IPS DF 6.9 (cell line): ENCODE data around the gene IL10.

Experiments used
- DNase-seq: peaks from one replicate; pipeline ENCODE4 v3.0.0-alpha.2; 2013; ENCODE audit warnings: low read depth, low spot score
- H3K27ac ChIP-seq: one replicate; pipeline ENCODE4 v1.5.1; 2013; ENCODE audit warnings: low read length, control low read depth
- H3K27me3 ChIP-seq: 2 replicates; pipeline ENCODE4 v1.6.1; 2013; ENCODE audit warnings: mild to moderate bottlenecking, low read length; ENCODE audit not compliant: control insufficient read depth, insufficient read depth
- H3K36me3 ChIP-seq: 2 replicates; pipeline ENCODE4 v1.6.1; 2013; ENCODE audit warnings: low read length; ENCODE audit not compliant: control insufficient read depth, insufficient read depth
- H3K4me1 ChIP-seq: 2 replicates; pipeline ENCODE4 v1.6.1; 2013; ENCODE audit warnings: low read length; ENCODE audit not compliant: control insufficient read depth, insufficient read depth
- H3K4me3 ChIP-seq: 2 replicates; pipeline ENCODE4 v1.5.1; 2013; ENCODE audit warnings: mild to moderate bottlenecking, low read length
- H3K9me3 ChIP-seq: 2 replicates; pipeline ENCODE4 v1.6.1; 2013; ENCODE audit warnings: low read length, inconsistent platforms; ENCODE audit not compliant: control insufficient read depth, insufficient read depth
- WGBS: extraction: QIAGEN DNeasy Blood & Tissue Kit; methylation state at CpG from one replicate; pipeline ENCODE4 v1.1.7; 2013; ENCODE audit warnings: mixed read lengths, missing lambda C conversion rate; ENCODE audit not compliant: insufficient read length, insufficient coverage; 5-methylcytosine and 5-hydroxymethylcytosine counted together

Gene IL10

GRCh38 chr1:206793620-206794019, 21.3 kb upstream of the IL10 start:
- H3K9me3 ChIP-seq, result no peaks in the 10 kb centered on the region
- peaks cover 1% of the 10 kb centered on the region; the same call in 1 of the 2 replicates for H3K4me1 ChIP-seq
- no peaks in the 10 kb centered on the region for H3K36me3 ChIP-seq
- no CpG with 5 or more reads among the region's 7 CpGs for WGBS
- H3K4me3 ChIP-seq, result no peak overlapping the region
- no peak overlapping the region for H3K27ac ChIP-seq
- DNase-seq, result no peak
- no peaks in the 10 kb centered on the region; the same call in 1 of the 2 replicates for H3K27me3 ChIP-seq

- Histone ChIP-seq H3K9me3 (no peaks in the 10 kb centered on the region), H3K4me1 (peaks cover 1% of the 10 kb centered on the region; the same call in 1 of the 2 replicates), H3K36me3 (no peaks in the 10 kb centered on the region), H3K4me3 (no peak overlapping the region), H3K27ac (no peak overlapping the region), H3K27me3 (no peaks in the 10 kb centered on the region; the same call in 1 of the 2 replicates)
- WGBS, result no CpG with 5 or more reads among the region's 16 CpGs
- DNase-seq, result no peak
Measured at GRCh38 chr1:206792939-206793607, 20.8 kb upstream of the IL10 start.

GRCh38 chr1:206790502-206791250, 18.4 kb upstream of the IL10 start:
- no CpG with 5 or more reads among the region's 11 CpGs for WGBS
- Histone ChIP-seq H3K4me1 (peaks cover 1% of the 10 kb centered on the region; the same call in 1 of the 2 replicates), H3K9me3 (no peaks in the 10 kb centered on the region), H3K36me3 (no peaks in the 10 kb centered on the region), H3K27me3 (no peaks in the 10 kb centered on the region; the same call in 1 of the 2 replicates), H3K4me3 (no peak overlapping the region), H3K27ac (no peak overlapping the region)
- no peak for DNase-seq

GRCh38 chr1:206788487-206789050, 16.3 kb upstream of the IL10 start:
- DNase-seq, result no peak
- H3K4me3 ChIP-seq, result no peak overlapping the region
- WGBS, result no CpG with 5 or more reads among the region's 3 CpGs
- H3K9me3 ChIP-seq, result no peaks in the 10 kb centered on the region
- no peaks in the 10 kb centered on the region; the same call in 1 of the 2 replicates for H3K27me3 ChIP-seq
- no peak overlapping the region for H3K27ac ChIP-seq
- peaks cover 1% of the 10 kb centered on the region; the same call in 1 of the 2 replicates for H3K4me1 ChIP-seq
- no peaks in the 10 kb centered on the region for H3K36me3 ChIP-seq

GRCh38 chr1:206787891-206788290, 15.6 kb upstream of the IL10 start:
- H3K4me1 ChIP-seq, result peaks cover 1% of the 10 kb centered on the region; the same call in 1 of the 2 replicates
- H3K36me3 ChIP-seq, result no peaks in the 10 kb centered on the region
- no peaks in the 10 kb centered on the region for H3K9me3 ChIP-seq
- no peak for DNase-seq
- no peak overlapping the region for H3K27ac ChIP-seq
- no CpG with 5 or more reads among the region's 5 CpGs for WGBS
- H3K27me3 ChIP-seq, result no peaks in the 10 kb centered on the region; the same call in 1 of the 2 replicates
- H3K4me3 ChIP-seq, result no peak overlapping the region

- Histone ChIP-seq H3K27ac (no peak overlapping the region), H3K27me3 (no peaks in the 10 kb centered on the region; the same call in 1 of the 2 replicates), H3K4me3 (no peak overlapping the region), H3K4me1 (no peaks in the 10 kb centered on the region), H3K9me3 (no peaks in the 10 kb centered on the region), H3K36me3 (no peaks in the 10 kb centered on the region)
- no CpG with 5 or more reads among the region's 5 CpGs for WGBS
- DNase-seq, result no peak
Measured at GRCh38 chr1:206786212-206786886, 14.1 kb upstream of the IL10 start.

- Histone ChIP-seq H3K4me3 (no peak overlapping the region), H3K27ac (no peak overlapping the region), H3K9me3 (no peaks in the 10 kb centered on the region), H3K4me1 (no peaks in the 10 kb centered on the region), H3K27me3 (no peaks in the 10 kb centered on the region; the same call in 1 of the 2 replicates), H3K36me3 (no peaks in the 10 kb centered on the region)
- no CpG with 5 or more reads among the region's 4 CpGs for WGBS
- no peak for DNase-seq
Measured at GRCh38 chr1:206785182-206785765, 13.0 kb upstream of the IL10 start.

- Histone ChIP-seq H3K4me1 (no peaks in the 10 kb centered on the region), H3K4me3 (no peak overlapping the region), H3K27me3 (no peaks in the 10 kb centered on the region; the same call in 1 of the 2 replicates), H3K36me3 (no peaks in the 10 kb centered on the region), H3K27ac (no peak overlapping the region), H3K9me3 (no peaks in the 10 kb centered on the region)
- no peak for DNase-seq
- no CpG with 5 or more reads among the region's 17 CpGs for WGBS
Measured at GRCh38 chr1:206784471-206784903, 12.2 kb upstream of the IL10 start.

- no peak overlapping the region for H3K4me3 ChIP-seq
- no peak overlapping the region for H3K27ac ChIP-seq
- WGBS, result no CpG with 5 or more reads among the region's 7 CpGs
- H3K27me3 ChIP-seq, result no peaks in the 10 kb centered on the region
- DNase-seq, result no peak
- no peaks in the 10 kb centered on the region for H3K4me1 ChIP-seq
- H3K36me3 ChIP-seq, result no peaks in the 10 kb centered on the region
- H3K9me3 ChIP-seq, result no peaks in the 10 kb centered on the region
Measured at GRCh38 chr1:206783506-206783905, 11.2 kb upstream of the IL10 start.

- no CpG with 5 or more reads among the region's 2 CpGs for WGBS
- no peaks in the 10 kb centered on the region for H3K4me1 ChIP-seq
- no peak overlapping the region for H3K27ac ChIP-seq
- no peak overlapping the region for H3K4me3 ChIP-seq
- H3K27me3 ChIP-seq, result no peaks in the 10 kb centered on the region
- no peaks in the 10 kb centered on the region for H3K9me3 ChIP-seq
- no peak for DNase-seq
- no peaks in the 10 kb centered on the region for H3K36me3 ChIP-seq
Measured at GRCh38 chr1:206782448-206782847, 10.2 kb upstream of the IL10 start.
